ENCODE data around the gene NTM. TPM values are rescaled to one million over a fixed set of nuclear protein-coding genes. Genes with fewer than 3 reads are reported as not detected.

The NTM gene
- total RNA-seq, 1 experiment from 2014 or later = 9.9 TPM

DNA sequence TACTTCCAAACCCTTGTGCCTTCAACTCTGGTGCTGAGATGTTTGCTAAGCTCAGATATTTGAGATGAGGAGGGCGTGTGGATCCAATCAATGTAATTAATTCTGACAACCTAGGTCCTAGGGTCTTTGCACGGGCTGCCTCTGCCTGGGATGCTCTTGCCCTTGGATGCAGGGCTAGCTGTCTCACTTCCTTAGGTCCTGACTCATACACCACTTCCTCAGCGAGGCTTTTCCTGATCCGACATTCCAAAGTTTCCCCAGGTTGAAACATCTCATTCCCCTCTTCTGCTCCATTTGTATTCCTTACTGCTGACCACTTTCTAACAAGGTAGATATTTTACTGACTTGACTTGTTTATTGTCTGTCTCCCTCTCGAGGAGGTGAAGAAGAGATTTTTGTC, 43.0 kb upstream of the NTM start:
- Mint-ChIP-seq H3K27ac (no peak overlapping the region), H3K4me3 (no peak overlapping the region), H3K9me3 (no peaks in the 10 kb centered on the region), H3K27me3 (ENCODE audit: low read depth) (no peaks in the 10 kb centered on the region), H3K36me3 (ENCODE audit: insufficient read depth in 1 of 3, low read depth in 3 of 3) (no peaks in the 10 kb centered on the region; a peak in 1 of 7 replicates), H3K4me1 (peaks cover 15 to 23% of the 10 kb centered on the region in 2 experiments)
- no peak overlapping the region for H2BK5ac ChIP-seq (ENCODE audit: insufficient read length, low read length)
- no peak overlapping the region for H2AK5ac ChIP-seq (ENCODE audit: insufficient read length, low read length)
- H3K56ac ChIP-seq (ENCODE audit: insufficient read length, low read depth, low read length) = no peak overlapping the region
- no peak overlapping the region for H3K4ac ChIP-seq (ENCODE audit: low read depth, low read length)
- H3K4me2 ChIP-seq (ENCODE audit: insufficient read depth, insufficient read length, low read length) = no peak overlapping the region
- peaks cover 5% of the 10 kb centered on the region; the same call in 1 of the 2 replicates for H3K4me1 ChIP-seq (ENCODE audit: insufficient read depth, low read length)
- H4K91ac ChIP-seq (ENCODE audit: insufficient read length, low read depth, low read length) = no peak overlapping the region
- H3K23ac ChIP-seq (ENCODE audit: insufficient read length, low read depth, low read length) = no peak overlapping the region
- no peak overlapping the region for H2BK15ac ChIP-seq (ENCODE audit: low read depth, low read length)
- no peaks in the 10 kb centered on the region for H4K20me1 ChIP-seq (ENCODE audit: control insufficient read depth, insufficient read depth, insufficient read length)
- H2BK20ac ChIP-seq (ENCODE audit: low read depth, low read length, poor library complexity, severe bottlenecking) = no peak overlapping the region
- H3K14ac ChIP-seq (ENCODE audit: insufficient read depth, low read length) = no peak overlapping the region
- H3K23me2 ChIP-seq (ENCODE audit: insufficient read length, low read depth, low read length, poor library complexity, severe bottlenecking) = no peaks in the 10 kb centered on the region
- no peak overlapping the region for H3T11ph ChIP-seq (ENCODE audit: low read length)
- no peak overlapping the region for H3K9ac ChIP-seq (ENCODE audit: extremely low read depth, insufficient read length, low read length)
- no peak overlapping the region for H3K18ac ChIP-seq (ENCODE audit: insufficient read length, low read depth, low read length)
- DNase-seq = no peak
- no peaks in the 10 kb centered on the region for H3K27me3 ChIP-seq (ENCODE audit: insufficient read depth, low read length)
- H2BK12ac ChIP-seq (ENCODE audit: insufficient read length, low read depth, low read length) = no peak overlapping the region
- no peak overlapping the region for H2BK120ac ChIP-seq (ENCODE audit: low read depth, low read length, poor library complexity, severe bottlenecking)
- no peak overlapping the region for H4K8ac ChIP-seq (replicated peaks; ENCODE audit: insufficient read length, low read depth, low read length)
- H4K5ac ChIP-seq (ENCODE audit: insufficient read length, low read depth, low read length) = no peak overlapping the region
- H2AFZ ChIP-seq (ENCODE audit: low read length) = no peak overlapping the region
- no peaks in the 10 kb centered on the region for H3K79me2 ChIP-seq (ENCODE audit: insufficient read depth, low read length)
- WGBS (ENCODE audit: extremely low coverage, insufficient read length, low lambda C conversion rate) = no CpG with 5 or more reads among the region's 5 CpGs
- H3K9me3 ChIP-seq (ENCODE audit: control insufficient read depth, low read depth, low read length) = no peaks in the 10 kb centered on the region
- TF ChIP-seq, protein P1, sequence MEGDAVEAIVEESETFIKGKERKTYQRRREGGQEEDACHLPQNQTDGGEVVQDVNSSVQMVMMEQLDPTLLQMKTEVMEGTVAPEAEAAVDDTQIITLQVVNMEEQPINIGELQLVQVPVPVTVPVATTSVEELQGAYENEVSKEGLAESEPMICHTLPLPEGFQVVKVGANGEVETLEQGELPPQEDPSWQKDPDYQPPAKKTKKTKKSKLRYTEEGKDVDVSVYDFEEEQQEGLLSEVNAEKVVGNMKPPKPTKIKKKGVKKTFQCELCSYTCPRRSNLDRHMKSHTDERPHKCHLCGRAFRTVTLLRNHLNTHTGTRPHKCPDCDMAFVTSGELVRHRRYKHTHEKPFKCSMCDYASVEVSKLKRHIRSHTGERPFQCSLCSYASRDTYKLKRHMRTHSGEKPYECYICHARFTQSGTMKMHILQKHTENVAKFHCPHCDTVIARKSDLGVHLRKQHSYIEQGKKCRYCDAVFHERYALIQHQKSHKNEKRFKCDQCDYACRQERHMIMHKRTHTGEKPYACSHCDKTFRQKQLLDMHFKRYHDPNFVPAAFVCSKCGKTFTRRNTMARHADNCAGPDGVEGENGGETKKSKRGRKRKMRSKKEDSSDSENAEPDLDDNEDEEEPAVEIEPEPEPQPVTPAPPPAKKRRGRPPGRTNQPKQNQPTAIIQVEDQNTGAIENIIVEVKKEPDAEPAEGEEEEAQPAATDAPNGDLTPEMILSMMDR (conservative IDR thresholded peaks at IDR 0.05) = no peak
- no peak overlapping the region for H3K27ac ChIP-seq (ENCODE audit: insufficient read length, low read depth, low read length)
- no peaks in the 10 kb centered on the region for H3K79me1 ChIP-seq (ENCODE audit: insufficient read depth, low read depth, low read length, poor library complexity, severe bottlenecking)
